PFSK-1 (cell line): ENCODE data around the gene FBXO47.

Source experiments
- POLR2AphosphoS5 ChIP-seq: IDR thresholded peaks from 2 replicates; pipeline ENCODE4 v1.6.1; 2012; ENCODE audit warnings: low read depth, mild to moderate bottlenecking, control low read depth, low read length, moderate library complexity
- TAF1 ChIP-seq: IDR thresholded peaks from 2 replicates; pipeline ENCODE4 v1.6.1; 2012; ENCODE audit warnings: low read length, control low read depth, borderline replicate concordance; ENCODE audit not compliant: insufficient read depth
- TF ChIP-seq, protein P1 (sequence below), 2 experiments: IDR thresholded peaks; 2 replicates each; pipeline versions ENCODE4 v1.6.1 to v1.8.0; 2011 to 2012; ENCODE audit warnings: low read depth in 2 of 2, low read length in 2 of 2, control low read depth in 1 of 2, inconsistent platforms in 1 of 2, mild to moderate bottlenecking in 1 of 2, moderate library complexity in 1 of 2; ENCODE audit not compliant: insufficient read depth in 1 of 2

DNA sequence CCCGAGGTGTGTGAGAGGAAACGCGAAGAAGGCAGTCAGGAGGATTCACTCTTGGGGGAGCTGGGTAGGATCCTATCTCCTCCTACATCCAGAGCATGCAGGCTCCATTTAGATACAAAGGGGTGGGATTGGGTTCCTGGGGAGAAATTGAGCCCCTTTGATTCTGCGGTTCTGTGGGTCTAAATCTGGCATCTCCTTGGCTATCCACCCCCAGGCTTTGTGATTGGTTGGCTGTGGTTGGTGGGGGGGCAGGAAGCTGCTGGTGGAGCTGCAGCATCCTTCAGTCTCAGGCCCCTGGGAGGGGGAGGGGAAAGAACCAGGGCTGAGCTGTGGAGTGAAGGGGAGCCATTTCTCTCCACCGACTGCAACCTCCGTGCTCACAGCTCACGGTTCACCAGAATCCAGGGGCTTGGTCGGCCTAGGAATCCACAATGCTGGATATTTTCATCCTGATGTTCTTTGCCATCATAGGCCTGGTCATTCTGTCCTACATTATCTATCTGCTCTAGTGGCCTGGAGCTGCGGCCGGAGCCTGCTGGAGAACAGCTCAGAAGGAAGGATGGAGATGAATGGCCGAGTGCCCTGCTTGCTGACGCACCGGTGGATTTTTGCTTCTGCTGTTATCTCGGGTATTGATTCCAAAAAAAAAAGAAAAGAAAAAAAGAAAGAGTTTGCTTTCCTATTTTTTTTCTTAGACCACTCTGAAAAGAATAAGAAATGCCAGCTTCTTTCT lies 41.8 kb downstream of the FBXO47 start, which contains the start of gene LASP1NB:
- TF ChIP-seq, protein P1, sequence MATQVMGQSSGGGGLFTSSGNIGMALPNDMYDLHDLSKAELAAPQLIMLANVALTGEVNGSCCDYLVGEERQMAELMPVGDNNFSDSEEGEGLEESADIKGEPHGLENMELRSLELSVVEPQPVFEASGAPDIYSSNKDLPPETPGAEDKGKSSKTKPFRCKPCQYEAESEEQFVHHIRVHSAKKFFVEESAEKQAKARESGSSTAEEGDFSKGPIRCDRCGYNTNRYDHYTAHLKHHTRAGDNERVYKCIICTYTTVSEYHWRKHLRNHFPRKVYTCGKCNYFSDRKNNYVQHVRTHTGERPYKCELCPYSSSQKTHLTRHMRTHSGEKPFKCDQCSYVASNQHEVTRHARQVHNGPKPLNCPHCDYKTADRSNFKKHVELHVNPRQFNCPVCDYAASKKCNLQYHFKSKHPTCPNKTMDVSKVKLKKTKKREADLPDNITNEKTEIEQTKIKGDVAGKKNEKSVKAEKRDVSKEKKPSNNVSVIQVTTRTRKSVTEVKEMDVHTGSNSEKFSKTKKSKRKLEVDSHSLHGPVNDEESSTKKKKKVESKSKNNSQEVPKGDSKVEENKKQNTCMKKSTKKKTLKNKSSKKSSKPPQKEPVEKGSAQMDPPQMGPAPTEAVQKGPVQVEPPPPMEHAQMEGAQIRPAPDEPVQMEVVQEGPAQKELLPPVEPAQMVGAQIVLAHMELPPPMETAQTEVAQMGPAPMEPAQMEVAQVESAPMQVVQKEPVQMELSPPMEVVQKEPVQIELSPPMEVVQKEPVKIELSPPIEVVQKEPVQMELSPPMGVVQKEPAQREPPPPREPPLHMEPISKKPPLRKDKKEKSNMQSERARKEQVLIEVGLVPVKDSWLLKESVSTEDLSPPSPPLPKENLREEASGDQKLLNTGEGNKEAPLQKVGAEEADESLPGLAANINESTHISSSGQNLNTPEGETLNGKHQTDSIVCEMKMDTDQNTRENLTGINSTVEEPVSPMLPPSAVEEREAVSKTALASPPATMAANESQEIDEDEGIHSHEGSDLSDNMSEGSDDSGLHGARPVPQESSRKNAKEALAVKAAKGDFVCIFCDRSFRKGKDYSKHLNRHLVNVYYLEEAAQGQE (IDR thresholded peaks at IDR 0.05; ENCODE audit: insufficient read depth in 1 of 2, low read depth in 2 of 2, low read length in 2 of 2) = no peak
- TF ChIP-seq TAF1 = no peak
- TF ChIP-seq POLR2AphosphoS5 = no peak
